Fibroblast of skin of abdomen (primary cell): ENCODE measurements around the gene OR2S2.

Experiments
- DNase-seq: peaks from one replicate; pipeline ENCODE4 v3.0.0-alpha.2; 2013

Gene OR2S2

DNA sequence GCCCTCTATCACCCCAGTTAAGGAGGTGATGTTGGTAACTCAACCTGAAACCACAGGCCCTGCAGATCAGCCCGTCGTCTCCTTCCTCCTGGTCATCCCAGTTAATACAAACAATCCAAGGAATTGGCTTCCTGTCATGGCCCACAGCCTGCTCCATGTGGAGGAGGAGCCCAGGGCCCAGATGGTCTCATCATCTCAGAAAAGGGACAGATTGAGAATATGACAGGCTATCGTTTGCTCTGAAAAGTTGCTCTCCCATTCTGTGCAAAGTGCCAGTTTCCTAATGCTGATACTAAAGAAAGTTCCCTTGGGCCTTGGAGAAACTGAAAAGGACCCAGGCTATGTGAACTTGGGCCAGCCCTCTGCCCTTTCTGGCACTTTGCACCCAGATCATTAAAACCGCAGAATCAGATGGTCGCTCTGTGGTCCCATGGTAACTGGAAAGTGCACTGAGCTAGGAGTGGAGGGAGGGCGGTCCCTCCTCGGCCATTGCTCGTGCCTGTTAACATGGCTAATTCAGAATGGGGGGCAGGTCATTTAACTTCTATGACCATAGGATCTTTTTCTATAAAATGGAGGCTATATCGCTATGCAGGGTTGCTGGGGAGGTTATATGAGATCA is 49.3 kb downstream of the OR2S2 start:
- DNase-seq, result peak; percentile 52

DNA sequence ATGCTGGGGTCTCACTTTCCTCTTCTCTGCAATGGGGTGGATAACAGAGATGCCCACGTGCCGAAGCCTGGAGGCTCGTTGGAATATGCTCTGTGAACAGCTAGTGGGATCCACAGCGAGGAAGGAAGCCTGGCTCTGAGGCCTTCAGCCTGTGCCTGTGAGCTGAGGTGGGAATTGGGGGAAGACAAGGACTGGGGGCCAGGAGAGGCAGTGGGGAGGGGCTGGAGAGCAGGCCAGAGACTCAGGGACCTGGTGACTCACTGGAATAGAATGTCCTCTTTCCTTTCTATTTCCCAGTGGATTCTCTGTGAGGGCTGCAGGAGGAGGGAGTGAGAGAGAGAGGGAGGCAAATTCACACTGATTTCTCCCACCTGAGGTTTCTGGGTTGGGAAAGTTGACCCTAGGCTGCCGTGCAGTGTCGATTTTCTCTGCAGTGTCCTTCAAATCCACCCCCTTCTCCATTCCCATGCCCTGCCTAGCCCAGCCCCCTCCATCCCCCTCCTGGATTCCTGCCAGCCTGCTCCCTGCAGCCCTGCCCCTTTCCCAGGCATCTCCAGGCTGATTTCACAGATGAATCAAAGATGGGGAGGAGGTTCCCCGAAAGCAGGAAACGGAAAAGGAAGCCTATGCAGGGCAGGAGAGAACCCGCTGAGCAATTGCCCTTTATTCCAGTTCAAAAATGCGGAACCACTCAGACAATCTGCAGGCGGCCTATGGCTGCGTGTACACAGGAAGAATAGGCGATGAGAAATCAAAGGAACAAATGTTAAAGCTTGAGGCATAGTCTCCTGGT is 50.0 kb downstream of the OR2S2 start:
- DNase-seq, result peak; percentile 97
